CD4-positive, CD25-positive, alpha-beta regulatory T cell (primary cell): ENCODE data around the gene MED13L. TPM values are rescaled to one million over a fixed set of nuclear protein-coding genes. Genes with fewer than 3 reads are reported as not detected.

ENCODE experiments used
- ATAC-seq, 2 donors: fragments of 150-1000 bp; cut with Tn5 transposase; one replicate each; pipeline ENCODE4 v1.10.0; 2021; ENCODE audit warnings: low read depth in 2 of 2, moderate number of reproducible peaks in 2 of 2, moderate library complexity in 1 of 2
- DNase-seq, 3 donors: peaks; one replicate each; pipeline versions ENCODE4 v3.0.0 to v3.0.0-alpha.2; 2012 to 2022; ENCODE audit warnings: mixed read lengths in 1 of 3
- H3K27ac ChIP-seq: one replicate; pipeline ENCODE4 v1.7.0; 2013; ENCODE audit warnings: mild to moderate bottlenecking, low read length; ENCODE audit not compliant: insufficient read depth, poor library complexity, severe bottlenecking
- H3K27me3 ChIP-seq: one replicate; pipeline ENCODE4 v1.7.0; 2013; ENCODE audit warnings: low read length; ENCODE audit not compliant: control insufficient read depth, insufficient read depth
- H3K36me3 ChIP-seq: one replicate; pipeline ENCODE4 v1.7.0; 2013; ENCODE audit warnings: mild to moderate bottlenecking, low read length, moderate library complexity; ENCODE audit not compliant: control insufficient read depth, insufficient read depth
- H3K4me1 ChIP-seq: 2 replicates; pipeline ENCODE4 v1.7.0; 2013; ENCODE audit warnings: mild to moderate bottlenecking, low read length; ENCODE audit not compliant: insufficient read depth, control insufficient read depth, poor library complexity, severe bottlenecking
- H3K4me3 ChIP-seq: one replicate; pipeline ENCODE4 v1.7.0; 2013; ENCODE audit warnings: low read depth, mild to moderate bottlenecking, low read length, moderate library complexity
- H3K9me3 ChIP-seq, 2 experiments: 1 replicate in 1 of 2; 2 replicates in 1 of 2; pipeline ENCODE4 v1.7.0; 2013; ENCODE audit warnings: low read length in 2 of 2, mild to moderate bottlenecking in 1 of 2, moderate library complexity in 1 of 2; ENCODE audit not compliant: control insufficient read depth in 2 of 2
- H3K27ac Mint-ChIP-seq, 3 donors: one replicate each; pipeline ENCODE4 v1.8.0; 2020 to 2022; ENCODE audit warnings: mild to moderate bottlenecking in 3 of 3, mixed read lengths in 3 of 3, moderate library complexity in 2 of 3
- H3K27me3 Mint-ChIP-seq: one replicate; pipeline ENCODE4 v1.8.0; 2022; ENCODE audit warnings: mild to moderate bottlenecking, mixed read lengths
- H3K36me3 Mint-ChIP-seq: one replicate; pipeline ENCODE4 v1.8.0; 2020; ENCODE audit warnings: mixed read lengths
- H3K4me1 Mint-ChIP-seq, 4 donors: one replicate each; pipeline ENCODE4 v1.8.0; 2020 to 2022; ENCODE audit warnings: mixed read lengths in 4 of 4, mild to moderate bottlenecking in 1 of 4
- H3K4me3 Mint-ChIP-seq, 4 donors: one replicate each; pipeline ENCODE4 v1.8.0; 2020 to 2022; ENCODE audit warnings: mild to moderate bottlenecking in 4 of 4, mixed read lengths in 4 of 4, moderate library complexity in 3 of 4
- H3K9me3 Mint-ChIP-seq, 7 donors: one replicate each; pipeline ENCODE4 v1.8.0; 2020 to 2022; ENCODE audit warnings: mixed read lengths in 7 of 7, mild to moderate bottlenecking in 3 of 7, moderate library complexity in 2 of 7
- polyA plus RNA-seq, 4 donors: library from polyadenylated mRNA; unstranded; fragments of 300-500 nt; fragmentation: Illumina TruSeq; gene quantifications; one replicate each; pipeline ENCODE4 v1.2.3, GENCODE V29; 2021
- total RNA-seq: library from RNA; stranded (reverse); gene quantifications from one replicate; pipeline ENCODE4 v1.2.3, GENCODE V29; 2022

Gene MED13L
- total and polyA plus RNA-seq, 5 donors from 2014 or later = 4.5 to 179 (median 7.0) TPM

- no peaks in the 10 kb centered on the region for H3K27me3 Mint-ChIP-seq
- H3K36me3 Mint-ChIP-seq = peaks cover 17% of the 10 kb centered on the region
- peaks cover 54 to 76% (median 61%) of the 10 kb centered on the region in 4 donors for H3K4me1 Mint-ChIP-seq
- peak overlapping the region in 2 of 3 donors; percentile 27 to 42 for H3K27ac Mint-ChIP-seq
- H3K9me3 Mint-ChIP-seq = peaks cover 0 to 22% (median 3%) of the 10 kb centered on the region in 7 donors
- Histone ChIP-seq H3K4me3 (peak overlapping the region; percentile 27), H3K36me3 (no peaks in the 10 kb centered on the region), H3K9me3 (peaks cover 0 to 6% of the 10 kb centered on the region in 2 experiments), H3K27ac (no peak overlapping the region), H3K4me1 (peaks cover 22% of the 10 kb centered on the region), H3K27me3 (no peaks in the 10 kb centered on the region)
- peak overlapping the region in 1 of 4 donors; percentile 47 for H3K4me3 Mint-ChIP-seq
- DNase-seq = no peak
- ATAC-seq = no peak
Observed at GRCh38 chr12:116248930-116249329, 28.6 kb downstream of the MED13L start.

- H3K36me3 Mint-ChIP-seq = peaks cover 17% of the 10 kb centered on the region
- peak overlapping the region; percentile 3 for H3K4me3 ChIP-seq
- H3K4me1 ChIP-seq = peaks cover 22% of the 10 kb centered on the region
- no peaks in the 10 kb centered on the region for H3K27me3 Mint-ChIP-seq
- no peaks in the 10 kb centered on the region for H3K36me3 ChIP-seq
- H3K4me3 Mint-ChIP-seq = peak overlapping the region in 1 of 4 donors; percentile 23
- H3K27ac Mint-ChIP-seq = peak overlapping the region in 1 of 3 donors; percentile 27
- DNase-seq (no peak), ATAC-seq (no peak)
- peaks cover 57 to 78% (median 65%) of the 10 kb centered on the region in 4 donors for H3K4me1 Mint-ChIP-seq
- no peaks in the 10 kb centered on the region for H3K27me3 ChIP-seq
- no peak overlapping the region for H3K27ac ChIP-seq
- H3K9me3 ChIP-seq = peaks cover 0 to 6% of the 10 kb centered on the region in 2 experiments
- H3K9me3 Mint-ChIP-seq = peaks cover 0 to 22% (median 3%) of the 10 kb centered on the region in 7 donors
Observed at GRCh38 chr12:116248433-116248832, 29.1 kb downstream of the MED13L start.

GRCh38 chr12:116247377-116247776 is 30.1 kb downstream of the MED13L start:
- Mint-ChIP-seq H3K4me1 (peaks cover 59 to 81% (median 66%) of the 10 kb centered on the region in 4 donors), H3K36me3 (peaks cover 13% of the 10 kb centered on the region), H3K9me3 (peaks cover 0 to 20% (median 3%) of the 10 kb centered on the region in 7 donors), H3K4me3 (no peak overlapping the region), H3K27ac (no peak overlapping the region), H3K27me3 (no peaks in the 10 kb centered on the region)
- ATAC-seq = no peak
- DNase-seq = no peak
- no peaks in the 10 kb centered on the region for H3K36me3 ChIP-seq
- peaks cover 22% of the 10 kb centered on the region for H3K4me1 ChIP-seq
- peaks cover 0 to 6% of the 10 kb centered on the region in 2 experiments for H3K9me3 ChIP-seq
- no peak overlapping the region for H3K4me3 ChIP-seq
- H3K27me3 ChIP-seq = no peaks in the 10 kb centered on the region
- H3K27ac ChIP-seq = no peak overlapping the region

- Histone ChIP-seq H3K36me3 (no peaks in the 10 kb centered on the region), H3K9me3 (peaks cover 0 to 5% of the 10 kb centered on the region in 2 experiments), H3K27me3 (no peaks in the 10 kb centered on the region), H3K27ac (no peak overlapping the region), H3K4me3 (no peak overlapping the region), H3K4me1 (peaks cover 22% of the 10 kb centered on the region)
- peaks cover 57 to 76% (median 62%) of the 10 kb centered on the region in 4 donors for H3K4me1 Mint-ChIP-seq
- H3K27me3 Mint-ChIP-seq = no peaks in the 10 kb centered on the region
- no peak for ATAC-seq
- peak overlapping the region in 2 of 3 donors; percentile 21 to 43 for H3K27ac Mint-ChIP-seq
- H3K9me3 Mint-ChIP-seq = peaks cover 0 to 13% (median 3%) of the 10 kb centered on the region in 7 donors
- H3K36me3 Mint-ChIP-seq = peaks cover 7% of the 10 kb centered on the region
- peak overlapping the region in 3 of 4 donors; percentile 8 to 29 (median 24) for H3K4me3 Mint-ChIP-seq
- DNase-seq = no peak
Observed at GRCh38 chr12:116246490-116247179, 30.9 kb downstream of the MED13L start.

GRCh38 chr12:116245189-116245588 is 32.3 kb downstream of the MED13L start:
- no peaks in the 10 kb centered on the region for H3K27me3 ChIP-seq
- no peak for DNase-seq
- no peak overlapping the region for H3K4me3 ChIP-seq
- Mint-ChIP-seq H3K36me3 (peaks cover 4% of the 10 kb centered on the region), H3K27me3 (no peaks in the 10 kb centered on the region), H3K27ac (peak overlapping the region in 2 of 3 donors; percentile 22 to 62), H3K9me3 (peaks cover 0 to 7% (median 2%) of the 10 kb centered on the region in 7 donors), H3K4me1 (peaks cover 58 to 82% (median 67%) of the 10 kb centered on the region in 4 donors), H3K4me3 (no peak overlapping the region)
- no peaks in the 10 kb centered on the region for H3K36me3 ChIP-seq
- ATAC-seq = no peak
- H3K4me1 ChIP-seq = peaks cover 22% of the 10 kb centered on the region
- H3K27ac ChIP-seq = no peak overlapping the region
- peaks cover 0 to 4% of the 10 kb centered on the region in 2 experiments for H3K9me3 ChIP-seq

GRCh38 chr12:116244474-116245090 is 32.9 kb downstream of the MED13L start:
- H3K4me3 ChIP-seq = peak overlapping the region; percentile 2
- H3K4me1 Mint-ChIP-seq = peaks cover 57 to 83% (median 72%) of the 10 kb centered on the region in 4 donors
- H3K36me3 ChIP-seq = no peaks in the 10 kb centered on the region
- H3K9me3 Mint-ChIP-seq = peaks cover 0 to 3% (median under 1%) of the 10 kb centered on the region in 7 donors
- peak overlapping the region in 1 of 4 donors; percentile 18 for H3K4me3 Mint-ChIP-seq
- no peak overlapping the region for H3K27ac ChIP-seq
- peaks cover 22% of the 10 kb centered on the region for H3K4me1 ChIP-seq
- H3K36me3 Mint-ChIP-seq = peaks cover 4% of the 10 kb centered on the region
- ATAC-seq (no peak), DNase-seq (no peak)
- H3K9me3 ChIP-seq = no peaks in the 10 kb centered on the region
- no peaks in the 10 kb centered on the region for H3K27me3 ChIP-seq
- H3K27ac Mint-ChIP-seq = peak overlapping the region in 2 of 3 donors; percentile 12 to 62
- no peaks in the 10 kb centered on the region for H3K27me3 Mint-ChIP-seq

GRCh38 chr12:116244001-116244400 is 33.5 kb downstream of the MED13L start:
- Mint-ChIP-seq H3K9me3 (no peaks in the 10 kb centered on the region), H3K27ac (peak overlapping the region in 1 of 3 donors; percentile 52), H3K36me3 (no peaks in the 10 kb centered on the region), H3K27me3 (no peaks in the 10 kb centered on the region), H3K4me1 (peaks cover 53 to 80% (median 69%) of the 10 kb centered on the region in 4 donors), H3K4me3 (peak overlapping the region in 1 of 4 donors; percentile 18)
- peak; percentile 47 to 52 for ATAC-seq
- Histone ChIP-seq H3K9me3 (no peaks in the 10 kb centered on the region), H3K27me3 (no peaks in the 10 kb centered on the region), H3K4me3 (peak overlapping the region; percentile 2), H3K36me3 (no peaks in the 10 kb centered on the region), H3K4me1 (peaks cover 21% of the 10 kb centered on the region), H3K27ac (no peak overlapping the region)
- DNase-seq = peak in 1 of 3 donors; percentile 20
